LNCaP clone FGC (cell line): ENCODE data around the gene RNF128.
A peak's percentile ranks its signal among the peaks of the same experiment; 100 is the strongest.

Source experiments
- DNase-seq: peaks from one replicate; pipeline ENCODE4 v3.0.0-alpha.2; 2011; ENCODE audit warnings: low read depth
- H3K4me3 ChIP-seq: 2 replicates; pipeline ENCODE4 v1.5.1; 2011; ENCODE audit warnings: mild to moderate bottlenecking, low read depth, low read length, control low read depth
- TF ChIP-seq, protein P1 (sequence below): IDR thresholded peaks from 2 replicates; pipeline ENCODE4 v1.5.1; 2012; ENCODE audit warnings: mild to moderate bottlenecking; ENCODE audit not compliant: control insufficient read depth, insufficient read depth; ENCODE audit errors: extremely low read depth

Gene RNF128

GRCh38 chrX:106726485-106727437 lies at the start of gene RNF128:
Gene RNF128, plus strand, starts transcription at chrX:106726701. Its CDS starts 213 bp downstream, at chrX:106726914.
- DNase-seq: peak; percentile 19
- TF ChIP-seq, protein P1, sequence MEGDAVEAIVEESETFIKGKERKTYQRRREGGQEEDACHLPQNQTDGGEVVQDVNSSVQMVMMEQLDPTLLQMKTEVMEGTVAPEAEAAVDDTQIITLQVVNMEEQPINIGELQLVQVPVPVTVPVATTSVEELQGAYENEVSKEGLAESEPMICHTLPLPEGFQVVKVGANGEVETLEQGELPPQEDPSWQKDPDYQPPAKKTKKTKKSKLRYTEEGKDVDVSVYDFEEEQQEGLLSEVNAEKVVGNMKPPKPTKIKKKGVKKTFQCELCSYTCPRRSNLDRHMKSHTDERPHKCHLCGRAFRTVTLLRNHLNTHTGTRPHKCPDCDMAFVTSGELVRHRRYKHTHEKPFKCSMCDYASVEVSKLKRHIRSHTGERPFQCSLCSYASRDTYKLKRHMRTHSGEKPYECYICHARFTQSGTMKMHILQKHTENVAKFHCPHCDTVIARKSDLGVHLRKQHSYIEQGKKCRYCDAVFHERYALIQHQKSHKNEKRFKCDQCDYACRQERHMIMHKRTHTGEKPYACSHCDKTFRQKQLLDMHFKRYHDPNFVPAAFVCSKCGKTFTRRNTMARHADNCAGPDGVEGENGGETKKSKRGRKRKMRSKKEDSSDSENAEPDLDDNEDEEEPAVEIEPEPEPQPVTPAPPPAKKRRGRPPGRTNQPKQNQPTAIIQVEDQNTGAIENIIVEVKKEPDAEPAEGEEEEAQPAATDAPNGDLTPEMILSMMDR: no peak
- peak within 1 kb of the TSS; percentile 58 for H3K4me3 ChIP-seq

DNA sequence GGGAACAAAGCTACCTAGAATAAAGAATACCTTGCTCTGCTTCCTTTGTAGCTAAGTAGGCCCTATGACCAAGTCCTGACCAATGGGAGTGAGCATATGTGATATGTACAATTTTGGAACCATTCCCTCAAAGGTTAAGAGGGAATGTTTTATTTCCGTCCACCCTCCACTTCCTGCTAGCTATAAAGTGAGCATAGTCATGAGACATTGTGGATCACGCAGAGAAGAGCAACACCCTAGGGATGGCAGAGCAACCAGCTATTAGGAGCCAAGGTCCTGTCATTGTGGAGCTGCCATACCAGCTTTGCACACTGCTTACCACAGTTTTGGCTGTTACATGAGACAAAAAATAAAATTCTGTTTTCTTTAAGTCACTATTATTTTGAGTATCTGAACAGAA lies 45.8 kb upstream of the RNF128 start:
- no peak for DNase-seq
- no peak overlapping the region for H3K4me3 ChIP-seq
- TF ChIP-seq, protein P1: no peak

DNA sequence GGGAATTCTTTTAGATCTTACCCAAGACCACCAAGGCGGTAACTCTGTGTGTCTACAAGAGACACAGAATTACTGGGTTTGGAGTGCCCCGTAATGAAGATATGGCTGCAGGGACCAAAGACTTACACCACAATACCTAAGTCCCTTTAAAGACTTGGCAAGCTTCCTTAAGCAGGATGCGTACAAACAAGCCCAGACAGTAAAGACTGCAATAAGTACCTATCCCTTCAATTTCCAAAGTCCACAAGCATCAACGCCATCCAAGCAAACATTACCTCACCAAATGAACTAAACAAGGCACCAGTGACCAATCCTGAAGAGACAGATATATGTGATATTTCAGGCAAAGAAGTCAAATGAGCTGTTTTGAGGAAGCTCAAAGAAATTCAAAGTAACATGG lies 42.3 kb upstream of the RNF128 start:
- peak; percentile 27 for DNase-seq
- no peak overlapping the region for H3K4me3 ChIP-seq
- TF ChIP-seq, protein P1: no peak

DNA sequence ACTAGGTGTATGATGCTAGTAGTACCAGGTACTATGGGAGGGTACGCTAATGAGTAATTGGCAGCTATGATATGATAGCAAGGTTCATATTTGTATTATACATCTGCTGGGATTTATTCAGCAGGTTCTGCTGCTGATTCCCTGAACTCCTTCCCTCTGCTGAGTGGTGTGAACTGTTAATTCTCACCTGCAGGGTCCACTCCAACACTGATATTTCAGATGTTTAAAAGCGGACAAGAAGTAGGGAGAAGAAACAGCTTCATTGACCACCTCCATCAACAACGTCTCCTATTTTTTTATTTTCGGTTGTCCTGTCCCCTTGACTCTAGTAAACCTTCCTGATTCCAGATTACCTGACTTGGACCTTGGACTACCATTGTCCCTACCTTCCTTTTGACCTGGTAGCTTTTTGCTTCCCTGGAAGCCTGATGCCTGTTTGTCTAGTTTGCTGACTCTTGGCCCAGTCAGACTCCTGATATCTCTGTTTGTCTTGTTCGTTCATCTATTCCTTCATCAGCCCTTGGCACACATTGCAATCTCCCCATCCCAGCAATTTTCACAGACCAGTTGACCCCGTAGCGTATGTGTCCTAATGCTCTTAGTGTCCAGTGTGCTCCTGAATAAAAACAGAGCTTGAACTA lies 34.0 kb upstream of the RNF128 start:
- H3K4me3 ChIP-seq: no peak overlapping the region
- TF ChIP-seq, protein P1: no peak
- DNase-seq: no peak

- H3K4me3 ChIP-seq: no peak overlapping the region
- DNase-seq: no peak
- TF ChIP-seq, protein P1: no peak
Observed at GRCh38 chrX:106696502-106696901, 30.0 kb upstream of the RNF128 start.

DNA sequence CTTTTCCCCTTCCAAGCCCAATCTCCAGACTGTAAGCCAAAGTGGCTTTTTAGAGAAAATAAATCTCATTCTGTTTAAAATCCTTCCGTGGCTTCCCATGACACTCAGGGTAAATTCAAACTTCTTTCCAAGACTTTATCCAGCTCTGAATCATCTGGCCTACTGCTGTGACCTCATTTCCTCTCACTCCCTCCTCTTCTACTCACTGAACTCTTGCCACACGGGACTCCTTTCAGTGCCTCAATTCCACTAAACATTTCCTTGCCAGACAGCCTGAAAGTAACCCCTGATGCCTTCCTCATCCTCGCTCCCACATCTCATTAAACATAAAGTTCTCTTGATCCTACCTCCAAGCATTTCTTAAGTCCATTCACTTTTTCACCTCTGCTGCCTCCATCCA lies 27.8 kb upstream of the RNF128 start:
- TF ChIP-seq, protein P1: no peak
- DNase-seq: no peak
- no peak overlapping the region for H3K4me3 ChIP-seq

- DNase-seq: no peak
- no peak overlapping the region for H3K4me3 ChIP-seq
- TF ChIP-seq, protein P1: no peak
Observed at GRCh38 chrX:106702636-106703035, 23.9 kb upstream of the RNF128 start.
